ENCODE measurements around the gene GRID2. TPM values are rescaled to one million over a fixed set of nuclear protein-coding genes. Genes with fewer than 3 reads are reported as not detected.

GRID2 gene
- total and polyA plus RNA-seq, 9 of the 15 experiments (the other 6 are each of a cell fraction or from before 2014, with no cell fraction given): 0.04 TPM; not detected in 7

DNA sequence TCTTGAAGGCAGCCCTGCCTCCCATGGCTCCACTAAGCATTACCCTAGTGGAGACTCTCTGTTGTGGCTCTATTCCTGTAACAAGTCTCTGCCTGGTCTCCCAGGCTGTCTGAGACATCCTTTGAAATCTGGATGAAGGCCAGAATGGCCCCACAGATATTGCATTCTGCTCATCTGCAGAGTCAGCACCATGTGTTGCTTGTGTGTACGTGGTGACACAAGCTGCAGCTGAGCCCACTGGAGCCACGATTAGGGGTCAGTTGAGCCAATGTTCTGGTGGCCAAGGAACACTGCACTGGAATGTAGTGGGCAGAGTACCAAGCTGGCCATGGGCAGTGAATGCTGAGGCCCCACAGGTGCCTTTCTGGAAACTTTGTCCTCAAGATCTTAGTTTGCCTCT lies 29.2 kb downstream of the GRID2 start (continued):
- TF ChIP-seq DNMT1 (IDR thresholded peaks at IDR 0.05): no peak
- TF ChIP-seq CBX2 (IDR thresholded peaks at IDR 0.05; ENCODE audit: insufficient read depth, low read length, poor library complexity, severe bottlenecking): no peak
- TF ChIP-seq CEBPB (tag; IDR thresholded peaks at IDR 0.05): no peak
- TF ChIP-seq FOXK1 (CRISPR knock-in tag; IDR thresholded peaks at IDR 0.05; ENCODE audit: borderline replicate concordance): no peak
- TF ChIP-seq SRSF7 (optimal IDR thresholded peaks at IDR 0.05; ENCODE audit: low read depth, low read length): no peak
- TF ChIP-seq, protein P1, sequence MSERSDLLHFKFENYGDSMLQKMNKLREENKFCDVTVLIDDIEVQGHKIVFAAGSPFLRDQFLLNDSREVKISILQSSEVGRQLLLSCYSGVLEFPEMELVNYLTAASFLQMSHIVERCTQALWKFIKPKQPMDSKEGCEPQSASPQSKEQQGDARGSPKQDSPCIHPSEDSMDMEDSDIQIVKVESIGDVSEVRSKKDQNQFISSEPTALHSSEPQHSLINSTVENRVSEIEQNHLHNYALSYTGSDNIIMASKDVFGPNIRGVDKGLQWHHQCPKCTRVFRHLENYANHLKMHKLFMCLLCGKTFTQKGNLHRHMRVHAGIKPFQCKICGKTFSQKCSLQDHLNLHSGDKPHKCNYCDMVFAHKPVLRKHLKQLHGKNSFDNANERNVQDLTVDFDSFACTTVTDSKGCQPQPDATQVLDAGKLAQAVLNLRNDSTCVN (CRISPR knock-in tag; IDR thresholded peaks at IDR 0.05): no peak
- no peak for TF ChIP-seq SP1 (CRISPR knock-in tag; IDR thresholded peaks at IDR 0.05)
- TF ChIP-seq ZNF408 (CRISPR knock-in tag; IDR thresholded peaks at IDR 0.05; ENCODE audit: low read depth): no peak
- no peak for TF ChIP-seq ZNF224 (CRISPR knock-in tag; IDR thresholded peaks at IDR 0.05)
- TF ChIP-seq, protein P2, sequence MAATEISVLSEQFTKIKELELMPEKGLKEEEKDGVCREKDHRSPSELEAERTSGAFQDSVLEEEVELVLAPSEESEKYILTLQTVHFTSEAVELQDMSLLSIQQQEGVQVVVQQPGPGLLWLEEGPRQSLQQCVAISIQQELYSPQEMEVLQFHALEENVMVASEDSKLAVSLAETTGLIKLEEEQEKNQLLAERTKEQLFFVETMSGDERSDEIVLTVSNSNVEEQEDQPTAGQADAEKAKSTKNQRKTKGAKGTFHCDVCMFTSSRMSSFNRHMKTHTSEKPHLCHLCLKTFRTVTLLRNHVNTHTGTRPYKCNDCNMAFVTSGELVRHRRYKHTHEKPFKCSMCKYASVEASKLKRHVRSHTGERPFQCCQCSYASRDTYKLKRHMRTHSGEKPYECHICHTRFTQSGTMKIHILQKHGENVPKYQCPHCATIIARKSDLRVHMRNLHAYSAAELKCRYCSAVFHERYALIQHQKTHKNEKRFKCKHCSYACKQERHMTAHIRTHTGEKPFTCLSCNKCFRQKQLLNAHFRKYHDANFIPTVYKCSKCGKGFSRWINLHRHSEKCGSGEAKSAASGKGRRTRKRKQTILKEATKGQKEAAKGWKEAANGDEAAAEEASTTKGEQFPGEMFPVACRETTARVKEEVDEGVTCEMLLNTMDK (IDR thresholded peaks at IDR 0.05; ENCODE audit: borderline replicate concordance, insufficient read depth, low read depth, low read length, poor library complexity, severe bottlenecking): no peak
- TF ChIP-seq, protein P3, sequence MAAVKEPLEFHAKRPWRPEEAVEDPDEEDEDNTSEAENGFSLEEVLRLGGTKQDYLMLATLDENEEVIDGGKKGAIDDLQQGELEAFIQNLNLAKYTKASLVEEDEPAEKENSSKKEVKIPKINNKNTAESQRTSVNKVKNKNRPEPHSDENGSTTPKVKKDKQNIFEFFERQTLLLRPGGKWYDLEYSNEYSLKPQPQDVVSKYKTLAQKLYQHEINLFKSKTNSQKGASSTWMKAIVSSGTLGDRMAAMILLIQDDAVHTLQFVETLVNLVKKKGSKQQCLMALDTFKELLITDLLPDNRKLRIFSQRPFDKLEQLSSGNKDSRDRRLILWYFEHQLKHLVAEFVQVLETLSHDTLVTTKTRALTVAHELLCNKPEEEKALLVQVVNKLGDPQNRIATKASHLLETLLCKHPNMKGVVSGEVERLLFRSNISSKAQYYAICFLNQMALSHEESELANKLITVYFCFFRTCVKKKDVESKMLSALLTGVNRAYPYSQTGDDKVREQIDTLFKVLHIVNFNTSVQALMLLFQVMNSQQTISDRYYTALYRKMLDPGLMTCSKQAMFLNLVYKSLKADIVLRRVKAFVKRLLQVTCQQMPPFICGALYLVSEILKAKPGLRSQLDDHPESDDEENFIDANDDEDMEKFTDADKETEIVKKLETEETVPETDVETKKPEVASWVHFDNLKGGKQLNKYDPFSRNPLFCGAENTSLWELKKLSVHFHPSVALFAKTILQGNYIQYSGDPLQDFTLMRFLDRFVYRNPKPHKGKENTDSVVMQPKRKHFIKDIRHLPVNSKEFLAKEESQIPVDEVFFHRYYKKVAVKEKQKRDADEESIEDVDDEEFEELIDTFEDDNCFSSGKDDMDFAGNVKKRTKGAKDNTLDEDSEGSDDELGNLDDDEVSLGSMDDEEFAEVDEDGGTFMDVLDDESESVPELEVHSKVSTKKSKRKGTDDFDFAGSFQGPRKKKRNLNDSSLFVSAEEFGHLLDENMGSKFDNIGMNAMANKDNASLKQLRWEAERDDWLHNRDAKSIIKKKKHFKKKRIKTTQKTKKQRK (IDR thresholded peaks at IDR 0.05; ENCODE audit: borderline replicate concordance, low read depth, low read length): no peak
- no peak for TF ChIP-seq ZBTB8A (IDR thresholded peaks at IDR 0.05; ENCODE audit: partially characterized antibody)
- TF ChIP-seq ZNF778 (CRISPR knock-in tag; IDR thresholded peaks at IDR 0.05): no peak
- no peak for TF ChIP-seq SUPT5H (IDR thresholded peaks at IDR 0.05)
- no peak for TF ChIP-seq ZNF232 (CRISPR knock-in tag; IDR thresholded peaks at IDR 0.05)
